ENCODE results near the gene CACNA1G.

Gene CACNA1G

DNA sequence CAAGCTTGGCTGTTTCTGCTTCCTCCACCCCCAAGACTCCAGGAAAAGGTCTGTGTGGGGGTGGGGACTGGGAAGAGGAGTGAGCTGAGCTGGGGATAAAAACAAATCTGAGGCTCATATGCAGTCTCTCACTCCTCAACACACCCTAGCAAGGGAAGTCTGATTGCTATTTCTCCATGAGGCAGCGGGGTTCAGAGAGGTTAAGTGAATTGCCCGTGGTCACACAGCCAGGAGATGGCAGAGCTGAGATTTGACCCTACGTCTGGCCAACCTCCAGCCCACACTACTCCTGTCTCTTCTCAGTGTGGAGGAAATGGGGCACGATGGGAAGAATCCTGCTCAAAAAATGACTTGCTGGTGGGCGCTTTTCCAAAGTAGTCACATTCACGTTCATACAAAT is 69.4 kb downstream of the CACNA1G start:
- ChIA-PET CTCF (interaction anchor here (0.5 to 1.8 kb wide), 21 partner anchors 7 to 172 kb away, joined by 3 to 21 read pairs (median 4); partner anchors contain the start of gene CACNA1G), POLR2A (ENCODE audit: low non-redundant PET) (interaction anchor here (0.6 kb wide), 1 partner anchor 49 kb away, joined by 3 read pairs; no protein-coding TSS in a partner anchor)
- no peak overlapping the region for H3K27ac ChIP-seq
- DNase-seq (ENCODE audit: low spot score), result no peak
- TF ChIP-seq, protein P1, sequence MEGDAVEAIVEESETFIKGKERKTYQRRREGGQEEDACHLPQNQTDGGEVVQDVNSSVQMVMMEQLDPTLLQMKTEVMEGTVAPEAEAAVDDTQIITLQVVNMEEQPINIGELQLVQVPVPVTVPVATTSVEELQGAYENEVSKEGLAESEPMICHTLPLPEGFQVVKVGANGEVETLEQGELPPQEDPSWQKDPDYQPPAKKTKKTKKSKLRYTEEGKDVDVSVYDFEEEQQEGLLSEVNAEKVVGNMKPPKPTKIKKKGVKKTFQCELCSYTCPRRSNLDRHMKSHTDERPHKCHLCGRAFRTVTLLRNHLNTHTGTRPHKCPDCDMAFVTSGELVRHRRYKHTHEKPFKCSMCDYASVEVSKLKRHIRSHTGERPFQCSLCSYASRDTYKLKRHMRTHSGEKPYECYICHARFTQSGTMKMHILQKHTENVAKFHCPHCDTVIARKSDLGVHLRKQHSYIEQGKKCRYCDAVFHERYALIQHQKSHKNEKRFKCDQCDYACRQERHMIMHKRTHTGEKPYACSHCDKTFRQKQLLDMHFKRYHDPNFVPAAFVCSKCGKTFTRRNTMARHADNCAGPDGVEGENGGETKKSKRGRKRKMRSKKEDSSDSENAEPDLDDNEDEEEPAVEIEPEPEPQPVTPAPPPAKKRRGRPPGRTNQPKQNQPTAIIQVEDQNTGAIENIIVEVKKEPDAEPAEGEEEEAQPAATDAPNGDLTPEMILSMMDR (conservative IDR thresholded peaks at IDR 0.05; ENCODE audit: low read depth), result no peak

DNA sequence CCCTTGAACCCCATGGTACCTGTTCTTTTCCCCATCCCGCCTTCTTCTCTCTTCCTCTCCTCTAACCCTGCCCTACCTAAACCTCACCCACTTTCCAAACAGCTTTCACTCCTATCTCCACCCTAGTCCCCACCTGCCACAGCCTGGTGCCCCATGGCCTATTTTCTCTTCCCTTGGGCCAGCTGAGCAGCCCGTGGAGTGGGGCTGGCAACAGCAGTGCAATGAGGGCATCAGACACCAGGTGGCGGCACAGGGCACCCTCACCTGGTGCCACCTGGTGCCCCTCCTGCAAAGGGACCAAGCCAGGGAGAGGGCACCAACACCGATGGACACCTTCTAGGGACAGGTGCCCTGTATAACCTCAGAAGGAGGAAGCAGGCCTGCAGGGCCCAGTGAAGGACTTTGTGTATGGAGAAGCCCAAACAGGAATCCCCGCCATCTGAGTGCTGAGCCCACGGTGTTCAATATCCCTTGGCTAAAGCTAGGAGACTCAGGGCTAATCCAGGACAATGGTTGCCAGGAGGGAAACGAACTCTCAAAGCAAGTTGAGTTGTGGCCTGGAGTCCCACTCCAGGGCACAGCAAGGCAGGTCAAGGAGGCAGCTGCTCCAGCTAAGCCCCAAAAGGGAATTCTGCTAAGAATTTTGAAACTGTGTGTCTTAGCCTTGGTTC is 70.1 kb downstream of the CACNA1G start:
- POLR2A ChIA-PET (ENCODE audit: low non-redundant PET), result interaction anchor here (0.6 kb wide), 1 partner anchor 50 kb away, joined by 3 read pairs; no protein-coding TSS in a partner anchor
- DNase-seq (ENCODE audit: low spot score), result peak; percentile 73
- H3K27ac ChIP-seq, result peak overlapping the region; percentile 28; the same call in 1 of the 2 replicates
- TF ChIP-seq, protein P1 (conservative IDR thresholded peaks at IDR 0.05; ENCODE audit: low read depth), result peak; percentile 96
- CTCF ChIA-PET, result interaction anchor here (0.5 to 1.8 kb wide), 29 partner anchors 8 to 173 kb away, joined by 3 to 21 read pairs (median 4); partner anchors contain the start of gene CACNA1G

DNA sequence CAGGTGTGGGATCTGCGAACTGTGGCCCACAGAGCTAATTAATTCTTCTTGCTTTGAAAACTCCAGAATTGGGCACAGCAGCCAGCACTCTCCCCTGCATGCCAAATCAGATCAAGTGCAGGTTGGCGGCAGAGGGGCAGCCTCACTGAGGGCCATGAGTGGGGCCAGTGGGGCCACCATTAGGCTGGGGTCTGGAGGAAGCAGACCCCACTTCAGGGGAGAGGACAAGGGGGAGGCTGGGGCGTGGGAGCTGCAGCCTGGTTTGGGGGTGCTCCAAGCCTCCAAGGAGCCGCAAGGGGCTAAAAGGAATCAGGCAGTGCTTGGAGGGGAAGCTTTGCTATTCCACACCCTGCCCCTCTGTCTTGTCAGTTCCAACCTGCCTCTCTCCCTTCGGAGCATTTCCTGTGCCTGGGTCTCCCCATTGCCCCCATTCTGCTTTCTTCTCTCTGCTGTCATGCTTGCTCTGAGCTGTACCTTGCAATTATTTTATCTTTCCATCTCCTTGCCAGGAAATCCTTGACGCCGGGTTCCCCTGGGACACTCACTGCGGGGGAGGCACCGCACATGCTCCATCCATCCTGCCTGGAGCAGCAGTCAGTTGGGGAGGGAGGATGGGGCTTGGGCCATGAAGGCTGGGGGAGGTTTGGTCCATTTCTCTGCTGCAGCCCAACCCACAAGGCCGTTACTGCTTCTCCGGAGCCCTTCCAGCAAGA is 70.8 kb downstream of the CACNA1G start:
- TF ChIP-seq, protein P1 (conservative IDR thresholded peaks at IDR 0.05; ENCODE audit: low read depth), result no peak
- CTCF ChIA-PET, result interaction anchor here (0.6 to 1.8 kb wide), 19 partner anchors 10 to 152 kb away, joined by 3 to 21 read pairs (median 4); partner anchors contain the start of gene CACNA1G
- POLR2A ChIA-PET (ENCODE audit: low non-redundant PET), result no interaction called here
- DNase-seq (ENCODE audit: low spot score), result no peak
- H3K27ac ChIP-seq, result peak overlapping the region; percentile 28; the same call in 1 of the 2 replicates

DNA sequence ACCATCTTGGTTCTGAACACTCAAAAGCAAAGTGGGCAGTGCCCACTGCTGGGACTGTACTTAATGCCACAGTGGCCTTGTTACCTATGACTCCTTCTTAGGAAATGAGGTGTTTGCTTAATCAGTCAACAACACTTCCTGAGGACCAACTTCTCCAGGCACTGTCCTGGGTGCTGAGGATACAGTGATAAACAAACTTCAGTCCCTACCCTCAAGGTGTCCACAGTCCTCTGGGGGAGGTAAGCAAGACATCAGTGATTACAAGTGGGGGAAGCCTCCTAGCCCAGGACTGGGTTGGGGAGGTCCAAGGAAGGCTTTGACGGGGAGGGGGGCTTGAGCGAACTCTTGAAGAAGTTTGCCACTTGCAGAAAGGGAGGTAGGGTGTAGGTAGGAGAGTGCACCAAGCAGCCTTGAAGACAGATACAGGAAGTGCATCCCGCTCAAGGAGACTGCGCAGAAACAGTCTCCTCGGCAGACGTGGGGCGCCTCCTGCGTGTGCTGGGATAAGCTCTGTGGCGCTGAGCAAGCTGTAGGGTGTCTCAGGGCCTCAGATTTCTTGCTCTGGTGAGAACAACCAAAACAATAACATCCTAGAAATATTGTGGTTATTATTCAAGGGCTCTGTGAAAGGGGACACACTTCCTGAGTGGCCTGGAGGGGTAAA is 71.5 kb downstream of the CACNA1G start:
- TF ChIP-seq, protein P1 (conservative IDR thresholded peaks at IDR 0.05; ENCODE audit: low read depth), result no peak
- H3K27ac ChIP-seq, result peak overlapping the region; percentile 98; the same call in 1 of the 2 replicates
- ChIA-PET CTCF (interaction anchor here (0.6 to 1.8 kb wide), 7 partner anchors 11 to 116 kb away, joined by 3 to 21 read pairs (median 5); no protein-coding TSS in a partner anchor), POLR2A (ENCODE audit: low non-redundant PET) (no interaction called here)
- DNase-seq (ENCODE audit: low spot score), result no peak

DNA sequence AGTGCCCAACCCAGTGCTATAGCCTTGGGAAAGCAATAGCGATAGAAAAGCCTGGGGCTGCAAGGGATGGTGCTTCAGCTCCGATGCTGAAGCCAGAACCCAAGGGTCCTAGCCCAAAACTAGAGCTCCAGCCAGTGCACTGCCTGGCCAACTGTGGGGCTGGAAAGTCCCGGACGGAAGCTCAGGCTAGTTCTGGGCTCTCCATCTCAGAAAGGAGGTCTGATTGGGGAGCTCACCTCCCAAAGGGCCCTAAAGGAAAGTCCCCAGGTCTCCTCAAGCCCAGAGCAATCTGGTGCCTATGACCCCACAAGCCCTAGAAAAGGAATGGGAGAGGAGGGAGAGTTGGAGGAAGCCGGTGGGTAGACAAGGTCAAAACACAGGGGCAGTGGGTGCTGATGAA is 72.1 kb downstream of the CACNA1G start:
- POLR2A ChIA-PET (ENCODE audit: low non-redundant PET), result no interaction called here
- H3K27ac ChIP-seq, result peak overlapping the region; percentile 98; the same call in 1 of the 2 replicates
- TF ChIP-seq, protein P1 (conservative IDR thresholded peaks at IDR 0.05; ENCODE audit: low read depth), result no peak
- CTCF ChIA-PET, result interaction anchor here (0.5 to 0.7 kb wide), 3 partner anchors 69 to 150 kb away, joined by 3 to 4 read pairs (median 3); no protein-coding TSS in a partner anchor
- DNase-seq (ENCODE audit: low spot score), result no peak

DNA sequence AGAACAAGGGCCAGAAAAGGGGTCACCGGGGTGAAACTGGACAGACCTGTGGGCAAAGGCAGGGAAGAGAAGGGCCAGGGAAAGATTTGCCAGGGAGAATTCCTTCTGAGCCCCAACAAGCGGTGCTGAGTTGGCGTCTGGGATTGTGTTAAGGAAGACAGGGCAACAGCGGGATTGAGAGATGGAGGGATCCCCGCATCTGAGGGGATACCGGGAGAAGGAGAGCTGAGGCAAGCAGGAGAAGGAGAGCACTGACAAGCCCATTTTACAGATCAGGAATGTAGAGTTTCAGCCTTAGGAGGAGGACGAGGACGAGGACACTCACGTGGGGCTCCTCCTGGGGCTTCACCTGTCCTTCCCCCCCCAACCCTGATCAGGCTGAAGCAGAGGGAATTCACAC is 73.2 kb downstream of the CACNA1G start:
- H3K27ac ChIP-seq, result peak overlapping the region; percentile 98
- ChIA-PET POLR2A (ENCODE audit: low non-redundant PET) (no interaction called here), CTCF (no interaction called here)
- TF ChIP-seq, protein P1 (conservative IDR thresholded peaks at IDR 0.05; ENCODE audit: low read depth), result no peak
- DNase-seq (ENCODE audit: low spot score), result no peak

All from RWPE1 (cell line).